Cardiac fibroblast (primary cell): ENCODE measurements around the gene STAB2.
"Not testable (repeated sequence)": the region's sequence is repeated elsewhere in the genome, so short reads cannot be mapped to it uniquely, and the experiment has no call there.

Experiments
- DNase-seq, 2 donors: peaks; one replicate each; pipeline versions ENCODE4 v3.0.0 to v3.0.0-alpha.2; 2010; ENCODE audit warnings: low read depth in 2 of 2
- H3K4me3 ChIP-seq, 2 donors: replicated peaks in 1 of 2; 1 replicate in 1 of 2; 2 replicates in 1 of 2; pipeline ENCODE4 v1.5.1; 2011; ENCODE audit warnings: low read depth in 2 of 2, low read length in 2 of 2, mild to moderate bottlenecking in 2 of 2, moderate library complexity in 1 of 2
- CTCF ChIP-seq: IDR thresholded peaks from one replicate; pipeline ENCODE4 v1.5.1; 2011; ENCODE audit warnings: low read depth, mild to moderate bottlenecking, low read length, inconsistent platforms

The STAB2 gene

DNA sequence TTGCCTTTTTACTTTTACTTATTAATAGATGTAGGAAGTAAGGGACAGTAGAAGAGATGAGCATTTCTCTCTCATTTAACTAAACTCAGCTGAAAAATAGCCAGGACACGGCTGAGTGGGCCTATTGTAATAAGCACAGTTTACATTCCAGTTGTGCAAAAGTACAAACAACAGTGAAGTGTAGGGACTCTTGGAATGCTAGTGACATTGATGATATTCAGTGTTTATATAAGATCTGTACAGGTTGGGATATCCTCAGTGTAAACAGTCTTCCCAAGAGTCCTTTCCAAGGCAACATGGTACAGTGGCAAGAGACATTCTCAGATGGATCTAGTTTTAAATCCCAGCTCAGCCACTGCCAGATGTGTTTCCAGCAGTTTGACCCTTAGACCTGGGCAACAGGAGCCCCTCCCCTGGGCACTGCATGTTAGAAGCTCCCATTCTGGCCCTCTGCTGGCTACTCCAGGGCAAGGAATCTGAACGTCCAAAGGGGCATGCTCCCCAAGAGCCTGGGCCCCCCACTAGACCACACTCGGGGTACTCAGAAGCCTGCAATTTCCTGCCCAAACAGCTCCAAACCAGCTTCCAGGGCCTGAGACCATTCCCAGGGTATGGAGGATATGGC lies 55.3 kb downstream of the STAB2 start:
- DNase-seq = no peak
- TF ChIP-seq CTCF = no peak

GRCh38 chr12:103645202-103645601 lies 58.1 kb downstream of the STAB2 start:
- H3K4me3 ChIP-seq = no peak overlapping the region
- peak; percentile 19 to 20 for DNase-seq
- TF ChIP-seq CTCF = no peak

More for the DNA sequence above, 55.3 kb downstream of the STAB2 start:
- no peak overlapping the region for H3K4me3 ChIP-seq

- DNase-seq = peak; percentile 78 to 88
- no peak overlapping the region for H3K4me3 ChIP-seq
- no peak for TF ChIP-seq CTCF
Observed at GRCh38 chr12:103647267-103647666, 60.2 kb downstream of the STAB2 start.

DNA sequence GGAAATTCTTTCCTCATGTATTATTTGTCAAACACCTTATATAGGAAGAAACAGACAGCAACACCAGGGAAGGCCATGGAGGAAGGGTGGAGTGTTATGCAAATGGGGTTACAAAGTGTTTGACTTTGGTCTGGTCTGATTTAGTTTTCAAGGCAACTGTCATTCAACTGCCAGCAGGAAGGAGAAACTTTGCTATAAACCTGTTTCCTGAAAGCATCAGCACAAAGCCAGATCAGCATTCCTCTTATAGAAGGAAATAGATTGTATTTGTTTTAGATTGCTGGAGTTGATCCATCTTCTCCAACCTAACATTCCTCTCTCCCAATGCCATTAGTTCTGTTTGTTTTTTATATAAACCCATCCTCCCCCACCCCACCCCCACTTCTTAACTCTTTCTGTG lies 65.7 kb downstream of the STAB2 start:
- TF ChIP-seq CTCF = no peak
- no peak overlapping the region for H3K4me3 ChIP-seq
- DNase-seq = no peak

DNA sequence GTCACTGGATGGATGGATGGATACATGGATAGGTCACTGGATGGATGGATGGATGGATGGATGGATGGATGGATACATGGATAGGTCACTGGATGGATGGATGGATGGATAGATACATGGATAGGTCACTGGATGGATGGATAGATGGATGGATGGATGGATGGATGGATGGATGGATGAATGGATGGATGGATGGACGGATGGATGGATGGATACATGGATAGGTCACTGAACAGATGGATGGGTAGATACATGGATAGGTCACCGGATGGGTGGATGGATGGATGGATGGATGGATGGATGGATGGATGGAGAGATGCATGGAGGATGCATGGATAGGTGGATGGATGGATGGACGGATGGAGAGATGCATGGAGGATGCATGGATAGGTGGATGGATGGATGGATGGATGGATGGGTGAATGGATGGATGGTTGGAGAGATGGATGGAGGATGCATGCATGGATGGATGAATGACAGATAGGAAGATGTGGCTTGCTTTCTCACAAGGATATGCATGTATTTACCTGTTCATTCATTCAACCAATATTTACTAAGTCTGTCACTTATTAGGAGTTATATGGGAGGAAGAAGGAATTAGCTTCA lies 66.6 kb downstream of the STAB2 start:
- DNase-seq, H3K4me3 ChIP-seq: not testable (repeated sequence)

- TF ChIP-seq CTCF = no peak
- H3K4me3 ChIP-seq = no peak overlapping the region
- no peak for DNase-seq
Observed at GRCh38 chr12:103654816-103655215, 67.7 kb downstream of the STAB2 start.

DNA sequence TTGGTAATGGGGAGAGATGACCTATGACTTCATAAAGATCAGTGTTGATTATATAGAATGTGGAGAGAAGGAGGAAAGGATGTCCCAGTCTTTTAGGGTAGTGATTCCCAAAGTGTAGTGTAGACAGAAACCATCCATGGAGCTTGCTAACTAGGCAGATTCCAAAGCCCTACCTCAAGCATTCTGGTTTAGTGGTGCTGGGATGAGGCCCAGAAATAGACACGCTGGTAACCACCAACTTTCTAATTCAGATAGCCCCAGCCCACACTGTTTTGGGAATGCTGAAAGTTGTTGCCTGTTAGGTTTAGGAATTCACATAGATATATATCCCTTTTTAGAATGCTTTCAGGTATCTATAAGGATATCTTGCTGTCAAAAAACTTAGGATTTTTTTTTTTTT lies 69.2 kb downstream of the STAB2 start:
- DNase-seq = no peak
- no peak overlapping the region for H3K4me3 ChIP-seq
- no peak for TF ChIP-seq CTCF
